ENCODE measurements around the gene TRIM43. TPM values are rescaled to one million over a fixed set of nuclear protein-coding genes. Genes with fewer than 3 reads are reported as not detected.
"Not testable (repeated sequence)": the region's sequence is repeated elsewhere in the genome, so short reads cannot be mapped to it uniquely, and the experiment has no call there.

TRIM43 gene
- total RNA-seq: not detected
- not detected for polyA plus RNA-seq

DNA sequence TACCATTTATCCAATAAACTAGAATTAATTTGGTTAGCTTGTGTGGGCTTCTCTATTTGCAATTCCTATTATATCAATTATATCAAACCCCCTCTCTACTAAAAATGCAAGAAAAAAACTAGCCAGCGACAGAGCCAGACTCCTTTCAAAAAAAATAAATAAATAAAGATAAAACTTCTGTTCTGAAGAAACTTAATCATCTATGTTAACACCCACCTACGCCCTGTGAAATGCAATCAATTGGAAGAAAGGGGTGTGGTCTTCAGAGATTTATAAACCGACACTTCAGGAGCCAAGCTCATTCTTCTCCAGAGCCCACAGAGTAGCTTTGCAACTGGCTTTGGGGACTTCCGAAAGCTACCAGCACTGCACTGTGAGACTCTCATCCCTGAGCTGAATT lies at the start of gene TRIM43:
Gene TRIM43 (plus strand): TSS at position 301 of the 400 bp plus-strand sequence. CDS start 2,023 bp downstream, outside the sequence.
- H3K4me3 ChIP-seq (ENCODE audit: low read depth in 1 of 3, low read length in 3 of 3); H3K27ac ChIP-seq (ENCODE audit: low read depth in 1 of 2, low read length in 2 of 2); H3K27me3 ChIP-seq (ENCODE audit: control insufficient read depth in 4 of 4, insufficient read depth in 4 of 4, low read length in 3 of 4); DNase-seq (ENCODE audit: low spot score); H3K36me3 ChIP-seq (ENCODE audit: control insufficient read depth in 4 of 4, insufficient read depth in 3 of 4, low read depth in 1 of 4, low read length in 3 of 4); H3K4me1 ChIP-seq (ENCODE audit: control insufficient read depth in 4 of 4, insufficient read depth in 4 of 4, low read length in 3 of 4); H3K9me3 ChIP-seq (ENCODE audit: control insufficient read depth in 4 of 4, low read length in 3 of 4); H3K9ac ChIP-seq (ENCODE audit: low read depth in 1 of 2, low read length in 2 of 2): not testable (repeated sequence)
- 93% methylated on average over 1 of the region's 4 CpGs for WGBS

DNA sequence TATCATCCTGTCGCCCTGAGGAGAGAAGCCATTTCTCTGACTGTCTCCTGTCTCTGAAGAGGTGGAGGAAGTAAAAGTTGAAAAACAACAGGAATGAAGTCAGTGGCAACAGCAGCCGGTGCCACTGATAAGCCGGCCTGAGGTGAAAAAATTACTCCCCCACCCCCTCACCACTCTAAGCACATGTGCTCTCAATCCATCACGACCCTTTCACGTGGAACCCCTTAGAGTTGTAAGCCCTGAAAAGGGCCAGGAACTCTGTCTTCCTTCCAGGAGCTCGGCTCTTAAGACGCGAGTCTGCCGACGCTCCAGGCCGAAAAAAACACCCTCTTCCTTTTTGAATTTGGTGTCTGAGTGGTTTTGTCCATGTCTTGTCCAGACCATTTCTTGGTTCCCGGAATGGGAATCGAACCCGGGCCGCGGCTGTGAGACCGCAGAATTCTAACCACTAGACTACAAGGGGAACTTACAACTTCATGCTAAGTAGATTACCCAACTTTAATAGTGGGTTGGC lies 40.7 kb upstream of the TRIM43 start:
- Histone ChIP-seq H3K27ac (ENCODE audit: low read depth in 1 of 2, low read length in 2 of 2) (no peak overlapping the region), H3K4me3 (ENCODE audit: low read depth in 1 of 3, low read length in 3 of 3) (no peak overlapping the region), H3K9me3 (ENCODE audit: control insufficient read depth in 4 of 4, low read length in 3 of 4) (no peaks in the 10 kb centered on the region), H3K4me1 (ENCODE audit: control insufficient read depth in 4 of 4, insufficient read depth in 4 of 4, low read length in 3 of 4) (no peaks in the 10 kb centered on the region), H3K27me3 (ENCODE audit: control insufficient read depth in 4 of 4, insufficient read depth in 4 of 4, low read length in 3 of 4) (no peaks in the 10 kb centered on the region), H3K36me3 (ENCODE audit: control insufficient read depth in 4 of 4, insufficient read depth in 3 of 4, low read depth in 1 of 4, low read length in 3 of 4) (no peaks in the 10 kb centered on the region), H3K9ac (ENCODE audit: low read depth in 1 of 2, low read length in 2 of 2) (no peak overlapping the region)
- no peak for TF ChIP-seq FOXA1 (IDR thresholded peaks at IDR 0.05)
- no peak for TF ChIP-seq YY1 (IDR thresholded peaks at IDR 0.05)
- TF ChIP-seq EGR1 (IDR thresholded peaks at IDR 0.05; ENCODE audit: low read depth in 2 of 2): no peak
- TF ChIP-seq, protein P1, sequence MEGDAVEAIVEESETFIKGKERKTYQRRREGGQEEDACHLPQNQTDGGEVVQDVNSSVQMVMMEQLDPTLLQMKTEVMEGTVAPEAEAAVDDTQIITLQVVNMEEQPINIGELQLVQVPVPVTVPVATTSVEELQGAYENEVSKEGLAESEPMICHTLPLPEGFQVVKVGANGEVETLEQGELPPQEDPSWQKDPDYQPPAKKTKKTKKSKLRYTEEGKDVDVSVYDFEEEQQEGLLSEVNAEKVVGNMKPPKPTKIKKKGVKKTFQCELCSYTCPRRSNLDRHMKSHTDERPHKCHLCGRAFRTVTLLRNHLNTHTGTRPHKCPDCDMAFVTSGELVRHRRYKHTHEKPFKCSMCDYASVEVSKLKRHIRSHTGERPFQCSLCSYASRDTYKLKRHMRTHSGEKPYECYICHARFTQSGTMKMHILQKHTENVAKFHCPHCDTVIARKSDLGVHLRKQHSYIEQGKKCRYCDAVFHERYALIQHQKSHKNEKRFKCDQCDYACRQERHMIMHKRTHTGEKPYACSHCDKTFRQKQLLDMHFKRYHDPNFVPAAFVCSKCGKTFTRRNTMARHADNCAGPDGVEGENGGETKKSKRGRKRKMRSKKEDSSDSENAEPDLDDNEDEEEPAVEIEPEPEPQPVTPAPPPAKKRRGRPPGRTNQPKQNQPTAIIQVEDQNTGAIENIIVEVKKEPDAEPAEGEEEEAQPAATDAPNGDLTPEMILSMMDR (IDR thresholded peaks at IDR 0.05; ENCODE audit: low read depth, low read length, missing input control): no peak
- no peak for TF ChIP-seq GABPA (IDR thresholded peaks at IDR 0.05 in 1 of 2, conservative IDR thresholded peaks at IDR 0.05 in 1 of 2)
- TF ChIP-seq JUND (IDR thresholded peaks at IDR 0.05): no peak
- TF ChIP-seq, protein P2, sequence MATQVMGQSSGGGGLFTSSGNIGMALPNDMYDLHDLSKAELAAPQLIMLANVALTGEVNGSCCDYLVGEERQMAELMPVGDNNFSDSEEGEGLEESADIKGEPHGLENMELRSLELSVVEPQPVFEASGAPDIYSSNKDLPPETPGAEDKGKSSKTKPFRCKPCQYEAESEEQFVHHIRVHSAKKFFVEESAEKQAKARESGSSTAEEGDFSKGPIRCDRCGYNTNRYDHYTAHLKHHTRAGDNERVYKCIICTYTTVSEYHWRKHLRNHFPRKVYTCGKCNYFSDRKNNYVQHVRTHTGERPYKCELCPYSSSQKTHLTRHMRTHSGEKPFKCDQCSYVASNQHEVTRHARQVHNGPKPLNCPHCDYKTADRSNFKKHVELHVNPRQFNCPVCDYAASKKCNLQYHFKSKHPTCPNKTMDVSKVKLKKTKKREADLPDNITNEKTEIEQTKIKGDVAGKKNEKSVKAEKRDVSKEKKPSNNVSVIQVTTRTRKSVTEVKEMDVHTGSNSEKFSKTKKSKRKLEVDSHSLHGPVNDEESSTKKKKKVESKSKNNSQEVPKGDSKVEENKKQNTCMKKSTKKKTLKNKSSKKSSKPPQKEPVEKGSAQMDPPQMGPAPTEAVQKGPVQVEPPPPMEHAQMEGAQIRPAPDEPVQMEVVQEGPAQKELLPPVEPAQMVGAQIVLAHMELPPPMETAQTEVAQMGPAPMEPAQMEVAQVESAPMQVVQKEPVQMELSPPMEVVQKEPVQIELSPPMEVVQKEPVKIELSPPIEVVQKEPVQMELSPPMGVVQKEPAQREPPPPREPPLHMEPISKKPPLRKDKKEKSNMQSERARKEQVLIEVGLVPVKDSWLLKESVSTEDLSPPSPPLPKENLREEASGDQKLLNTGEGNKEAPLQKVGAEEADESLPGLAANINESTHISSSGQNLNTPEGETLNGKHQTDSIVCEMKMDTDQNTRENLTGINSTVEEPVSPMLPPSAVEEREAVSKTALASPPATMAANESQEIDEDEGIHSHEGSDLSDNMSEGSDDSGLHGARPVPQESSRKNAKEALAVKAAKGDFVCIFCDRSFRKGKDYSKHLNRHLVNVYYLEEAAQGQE (IDR thresholded peaks at IDR 0.05): no peak
- TF ChIP-seq, protein P3, sequence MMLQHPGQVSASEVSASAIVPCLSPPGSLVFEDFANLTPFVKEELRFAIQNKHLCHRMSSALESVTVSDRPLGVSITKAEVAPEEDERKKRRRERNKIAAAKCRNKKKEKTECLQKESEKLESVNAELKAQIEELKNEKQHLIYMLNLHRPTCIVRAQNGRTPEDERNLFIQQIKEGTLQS (IDR thresholded peaks at IDR 0.05): no peak
- TF ChIP-seq SP1 (IDR thresholded peaks at IDR 0.05): no peak
- no peak for TF ChIP-seq TAF1 (conservative IDR thresholded peaks at IDR 0.05)
- no peak for DNase-seq (ENCODE audit: low spot score)
- WGBS: 70% methylated on average over 17 of the region's 17 CpGs

DNA sequence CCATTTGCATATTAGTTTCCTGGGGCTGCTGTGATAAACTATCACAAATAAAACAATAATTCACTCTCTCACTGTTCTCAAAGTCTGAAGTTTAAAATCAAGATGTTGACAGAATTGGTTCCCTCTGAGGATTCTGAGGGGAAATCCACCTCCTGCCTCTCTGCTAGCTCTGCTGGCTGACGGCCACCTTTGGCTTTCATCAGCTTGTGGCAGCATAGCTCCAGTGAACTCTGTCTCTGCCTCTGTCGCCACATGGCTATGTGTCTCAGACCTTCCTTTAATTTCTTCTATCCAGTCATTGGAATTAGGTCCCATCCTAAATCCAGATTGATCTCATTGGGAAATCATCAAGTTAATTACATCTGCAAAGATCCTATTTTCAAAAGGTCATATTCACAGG lies 38.9 kb upstream of the TRIM43 start:
- TF ChIP-seq RAD21 (IDR thresholded peaks at IDR 0.05) (no peak), NR2F2 (IDR thresholded peaks at IDR 0.05) (no peak), GABPA (IDR thresholded peaks at IDR 0.05 in 1 of 2, conservative IDR thresholded peaks at IDR 0.05 in 1 of 2) (no peak), HNF4G (IDR thresholded peaks at IDR 0.05) (no peak), HNF4A (conservative IDR thresholded peaks at IDR 0.05) (no peak), EGR1 (IDR thresholded peaks at IDR 0.05; ENCODE audit: low read depth in 2 of 2) (no peak), RXRA (IDR thresholded peaks at IDR 0.05) (no peak)
- TF ChIP-seq, protein P1 (IDR thresholded peaks at IDR 0.05; ENCODE audit: low read depth, low read length, missing input control): no peak
- Histone ChIP-seq H3K9me3 (ENCODE audit: control insufficient read depth in 4 of 4, low read length in 3 of 4) (no peaks in the 10 kb centered on the region), H3K4me3 (ENCODE audit: low read depth in 1 of 3, low read length in 3 of 3) (no peak overlapping the region), H3K9ac (ENCODE audit: low read depth in 1 of 2, low read length in 2 of 2) (no peak overlapping the region), H3K4me1 (ENCODE audit: control insufficient read depth in 4 of 4, insufficient read depth in 4 of 4, low read length in 3 of 4) (no peaks in the 10 kb centered on the region), H3K27me3 (ENCODE audit: control insufficient read depth in 4 of 4, insufficient read depth in 4 of 4, low read length in 3 of 4) (no peaks in the 10 kb centered on the region), H3K27ac (ENCODE audit: low read depth in 1 of 2, low read length in 2 of 2) (no peak overlapping the region), H3K36me3 (ENCODE audit: control insufficient read depth in 4 of 4, insufficient read depth in 3 of 4, low read depth in 1 of 4, low read length in 3 of 4) (no peaks in the 10 kb centered on the region)
- 40% methylated on average over 2 of the region's 2 CpGs for WGBS
- DNase-seq (ENCODE audit: low spot score): no peak
